ENCODE results near the gene ENTPD3. TPM values are rescaled to one million over a fixed set of nuclear protein-coding genes. Genes with fewer than 3 reads are reported as not detected.
"Not testable (repeated sequence)": the region's sequence is repeated elsewhere in the genome, so short reads cannot be mapped to it uniquely, and the experiment has no call there.

Gene ENTPD3
- total RNA-seq, 1 donor = 0.10 TPM

- Histone ChIP-seq H3K27me3 (ENCODE audit: insufficient read depth, low read length) (no peaks in the 10 kb centered on the region), H3K4me3 (ENCODE audit: low read length) (no peak overlapping the region), H3K9me3 (ENCODE audit: low read depth, low read length) (no peaks in the 10 kb centered on the region), H3K4me1 (ENCODE audit: insufficient read depth, low read length) (no peaks in the 10 kb centered on the region)
Observed at GRCh38 chr3:40445062-40445461, 58.1 kb downstream of the ENTPD3 start.

- Histone ChIP-seq H3K27me3 (ENCODE audit: insufficient read depth, low read length) (no peaks in the 10 kb centered on the region), H3K4me1 (ENCODE audit: insufficient read depth, low read length) (no peaks in the 10 kb centered on the region), H3K4me3 (ENCODE audit: low read length) (no peak overlapping the region), H3K9me3 (ENCODE audit: low read depth, low read length) (no peaks in the 10 kb centered on the region)
Observed at GRCh38 chr3:40445880-40446279, 58.9 kb downstream of the ENTPD3 start.

GRCh38 chr3:40450438-40450837 lies 63.5 kb downstream of the ENTPD3 start:
- Histone ChIP-seq H3K4me3 (ENCODE audit: low read length) (no peak overlapping the region), H3K9me3 (ENCODE audit: low read depth, low read length) (no peaks in the 10 kb centered on the region), H3K27me3 (ENCODE audit: insufficient read depth, low read length) (no peaks in the 10 kb centered on the region), H3K4me1 (ENCODE audit: insufficient read depth, low read length) (peaks cover 18% of the 10 kb centered on the region)

GRCh38 chr3:40451551-40451950 lies 64.6 kb downstream of the ENTPD3 start:
- H3K4me1 ChIP-seq (ENCODE audit: insufficient read depth, low read length) = peaks cover 22% of the 10 kb centered on the region
- H3K9me3 ChIP-seq (ENCODE audit: low read depth, low read length) = no peaks in the 10 kb centered on the region
- no peaks in the 10 kb centered on the region for H3K27me3 ChIP-seq (ENCODE audit: insufficient read depth, low read length)
- H3K4me3 ChIP-seq (ENCODE audit: low read length) = no peak overlapping the region

GRCh38 chr3:40452057-40452456 lies 65.1 kb downstream of the ENTPD3 start:
- Histone ChIP-seq H3K4me1 (ENCODE audit: insufficient read depth, low read length) (peaks cover 23% of the 10 kb centered on the region), H3K4me3 (ENCODE audit: low read length) (no peak overlapping the region)

GRCh38 chr3:40452562-40452875 lies 65.5 kb downstream of the ENTPD3 start:
- Histone ChIP-seq H3K9me3 (ENCODE audit: low read depth, low read length) (no peaks in the 10 kb centered on the region), H3K4me3 (ENCODE audit: low read length) (peak overlapping the region; percentile 60), H3K27me3 (ENCODE audit: insufficient read depth, low read length) (no peaks in the 10 kb centered on the region), H3K4me1 (ENCODE audit: insufficient read depth, low read length) (peaks cover 24% of the 10 kb centered on the region)

More at GRCh38 chr3:40452057-40452456, 65.1 kb downstream of the ENTPD3 start:
- Histone ChIP-seq H3K27me3 (ENCODE audit: insufficient read depth, low read length) (no peaks in the 10 kb centered on the region), H3K9me3 (ENCODE audit: low read depth, low read length) (no peaks in the 10 kb centered on the region)

GRCh38 chr3:40452876-40453730 lies 66.1 kb downstream of the ENTPD3 start:
- Histone ChIP-seq H3K27me3 (ENCODE audit: insufficient read depth, low read length) (no peaks in the 10 kb centered on the region), H3K4me3 (ENCODE audit: low read length) (peak overlapping the region; percentile 60), H3K4me1 (ENCODE audit: insufficient read depth, low read length) (peaks cover 30% of the 10 kb centered on the region), H3K9me3 (ENCODE audit: low read depth, low read length) (no peaks in the 10 kb centered on the region)

GRCh38 chr3:40453933-40454332 lies 66.9 kb downstream of the ENTPD3 start:
- H3K27me3 ChIP-seq (ENCODE audit: insufficient read depth, low read length) = no peaks in the 10 kb centered on the region
- H3K4me3 ChIP-seq (ENCODE audit: low read length) = no peak overlapping the region
- H3K9me3 ChIP-seq (ENCODE audit: low read depth, low read length) = no peaks in the 10 kb centered on the region
- H3K4me1 ChIP-seq (ENCODE audit: insufficient read depth, low read length) = peaks cover 39% of the 10 kb centered on the region

GRCh38 chr3:40455328-40455727 lies 68.3 kb downstream of the ENTPD3 start:
- Histone ChIP-seq H3K9me3 (ENCODE audit: low read depth, low read length) (no peaks in the 10 kb centered on the region), H3K27me3 (ENCODE audit: insufficient read depth, low read length) (no peaks in the 10 kb centered on the region), H3K4me1 (ENCODE audit: insufficient read depth, low read length) (peaks cover 40% of the 10 kb centered on the region), H3K4me3 (ENCODE audit: low read length) (no peak overlapping the region)

- Histone ChIP-seq H3K4me3 (ENCODE audit: low read length) (peak overlapping the region; percentile 89), H3K9me3 (ENCODE audit: low read depth, low read length) (no peaks in the 10 kb centered on the region), H3K27me3 (ENCODE audit: insufficient read depth, low read length) (no peaks in the 10 kb centered on the region)
Observed at GRCh38 chr3:40456279-40456939, 69.4 kb downstream of the ENTPD3 start.

GRCh38 chr3:40456940-40457823 lies 70.2 kb downstream of the ENTPD3 start, which contains the start of gene RPL14:
Gene RPL14, plus strand, starts transcription at chr3:40457339. Its CDS starts 133 bp downstream, at chr3:40457472.
- Histone ChIP-seq H3K27me3 (ENCODE audit: insufficient read depth, low read length) (no peaks in the 10 kb centered on the region), H3K4me3 (ENCODE audit: low read length) (peak within 1 kb of the TSS; percentile 89), H3K9me3 (ENCODE audit: low read depth, low read length) (no peaks in the 10 kb centered on the region), H3K4me1 (ENCODE audit: insufficient read depth, low read length) (peaks cover 35% of the 10 kb centered on the region)

More at GRCh38 chr3:40456279-40456939, 69.4 kb downstream of the ENTPD3 start:
- peaks cover 40% of the 10 kb centered on the region for H3K4me1 ChIP-seq (ENCODE audit: insufficient read depth, low read length)

- Histone ChIP-seq H3K4me1 (ENCODE audit: insufficient read depth, low read length) (peaks cover 27% of the 10 kb centered on the region), H3K4me3 (ENCODE audit: low read length) (no peak overlapping the region), H3K9me3 (ENCODE audit: low read depth, low read length) (no peaks in the 10 kb centered on the region), H3K27me3 (ENCODE audit: insufficient read depth, low read length) (no peaks in the 10 kb centered on the region)
Observed at GRCh38 chr3:40458473-40458872, 71.5 kb downstream of the ENTPD3 start.

- H3K4me3 ChIP-seq (ENCODE audit: low read length); H3K9me3 ChIP-seq (ENCODE audit: low read depth, low read length): not testable (repeated sequence)
- peaks cover 36% of the 10 kb centered on the region for H3K4me1 ChIP-seq (ENCODE audit: insufficient read depth, low read length)
Observed at GRCh38 chr3:40460481-40460880, 73.5 kb downstream of the ENTPD3 start.

GRCh38 chr3:40461161-40461560 lies 74.2 kb downstream of the ENTPD3 start:
- H3K4me3 ChIP-seq (ENCODE audit: low read length) = no peak overlapping the region
- no peaks in the 10 kb centered on the region for H3K9me3 ChIP-seq (ENCODE audit: low read depth, low read length)
- peaks cover 35% of the 10 kb centered on the region for H3K4me1 ChIP-seq (ENCODE audit: insufficient read depth, low read length)
- H3K27me3 ChIP-seq (ENCODE audit: insufficient read depth, low read length) = no peaks in the 10 kb centered on the region

More at GRCh38 chr3:40460481-40460880, 73.5 kb downstream of the ENTPD3 start:
- not testable (repeated sequence) for H3K27me3 ChIP-seq (ENCODE audit: insufficient read depth, low read length)

- H3K4me3 ChIP-seq (ENCODE audit: low read length); H3K9me3 ChIP-seq (ENCODE audit: low read depth, low read length); H3K27me3 ChIP-seq (ENCODE audit: insufficient read depth, low read length): not testable (repeated sequence)
- H3K4me1 ChIP-seq (ENCODE audit: insufficient read depth, low read length) = peaks cover 26% of the 10 kb centered on the region
Observed at GRCh38 chr3:40462838-40463237, 75.9 kb downstream of the ENTPD3 start.

Data from mononuclear cell (primary cell).